PC-9 (cell line): ENCODE data around the gene AP4M1.

Source experiments
- CTCF ChIP-seq: fragments of 200-600 bp; sonication (generic); conservative IDR thresholded peaks from 2 replicates; pipeline ENCODE4 v1.6.1; 2017; ENCODE audit warnings: mixed run types, antibody characterized with exemption, mild to moderate bottlenecking, moderate library complexity
- EZH2 ChIP-seq: fragments of 200-600 bp; sonication (generic); IDR thresholded peaks from 2 replicates; pipeline ENCODE4 v1.8.0; 2017; ENCODE audit warnings: antibody characterized with exemption, low read depth

DNA sequence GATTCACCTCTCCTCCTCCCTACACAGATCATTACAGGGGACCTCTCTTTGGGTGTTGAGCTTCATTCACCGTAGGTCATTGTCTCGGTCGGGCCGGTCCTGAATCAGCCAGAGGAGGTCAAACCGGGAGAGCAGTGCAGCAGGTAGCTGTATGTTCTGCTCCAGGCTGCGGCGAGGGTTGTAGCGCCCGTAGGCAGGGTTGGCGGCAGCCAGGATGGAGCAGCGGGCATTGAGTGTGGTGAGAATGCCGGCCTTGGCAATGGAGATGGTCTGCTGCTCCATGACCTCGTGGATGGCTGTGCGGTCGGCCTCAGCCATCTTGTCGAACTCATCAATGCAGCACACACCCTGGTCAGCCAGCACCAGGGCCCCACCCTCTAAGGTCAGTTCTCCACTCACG lies 5.7 kb upstream of the AP4M1 start:
- TF ChIP-seq EZH2 (no peak), CTCF (no peak)
